GM18951 (cell line): ENCODE measurements around the gene TBXT.

Experiments
- POLR2A ChIP-seq: IDR thresholded peaks from 4 replicates; pipeline ENCODE4 v1.6.1; 2011; ENCODE audit warnings: mild to moderate bottlenecking; ENCODE audit not compliant: insufficient read length, insufficient read depth; ENCODE audit errors: extremely low read depth
- in situ Hi-C: fragments of 300-500 bp; cut with MboI; formaldehyde crosslinking; loops from one replicate; pipeline ENCODE4 v1.12.0; 2022; ENCODE audit warnings: low sequenced_read_pairs, mixed read lengths, inconsistent platforms; ENCODE audit not compliant: unreplicated experiment

The TBXT gene

GRCh38 chr6:166167801-166168615, at the start of gene TBXT:
TBXT (minus strand) TSS chr6:166167851; CDS start chr6:166167591, 260 bp downstream.
- in situ Hi-C loops = no loop called here
- TF ChIP-seq POLR2A = no peak

- in situ Hi-C loops = no loop called here
- no peak for TF ChIP-seq POLR2A
These were observed 39.6 kb upstream of the TBXT start for GRCh38 chr6:166207284-166207561.

GRCh38 chr6:166206510-166207283, 39.0 kb upstream of the TBXT start:
- in situ Hi-C loops = no loop called here
- TF ChIP-seq POLR2A = no peak

GRCh38 chr6:166206066-166206465, 38.4 kb upstream of the TBXT start:
- in situ Hi-C loops = no loop called here
- no peak for TF ChIP-seq POLR2A

GRCh38 chr6:166204852-166205650, 37.4 kb upstream of the TBXT start:
- no peak for TF ChIP-seq POLR2A
- in situ Hi-C loops = no loop called here

- in situ Hi-C loops = no loop called here
- no peak for TF ChIP-seq POLR2A
These were observed 36.1 kb upstream of the TBXT start for GRCh38 chr6:166203641-166204222.

GRCh38 chr6:166203003-166203640, 35.5 kb upstream of the TBXT start:
- no peak for TF ChIP-seq POLR2A
- in situ Hi-C loops = no loop called here

- in situ Hi-C loops = no loop called here
- TF ChIP-seq POLR2A = no peak
These were observed 34.7 kb upstream of the TBXT start for GRCh38 chr6:166202321-166202733.

- in situ Hi-C loops = no loop called here
These were observed 34.2 kb upstream of the TBXT start for GRCh38 chr6:166201878-166202277.

GRCh38 chr6:166197361-166197760, 29.7 kb upstream of the TBXT start:
- in situ Hi-C loops = no loop called here
- no peak for TF ChIP-seq POLR2A

More at GRCh38 chr6:166201878-166202277, 34.2 kb upstream of the TBXT start:
- no peak for TF ChIP-seq POLR2A

GRCh38 chr6:166195860-166196238, 28.2 kb upstream of the TBXT start:
- in situ Hi-C loops = no loop called here
- TF ChIP-seq POLR2A = no peak

GRCh38 chr6:166194914-166195859, 27.5 kb upstream of the TBXT start:
- in situ Hi-C loops = no loop called here
- TF ChIP-seq POLR2A = no peak

- no peak for TF ChIP-seq POLR2A
- in situ Hi-C loops = no loop called here
These were observed 24.9 kb upstream of the TBXT start for GRCh38 chr6:166192557-166192956.
